Lower lobe of right lung (tissue), 2 donors: ENCODE data around the gene ZBTB2. TPM values are rescaled to one million over a fixed set of nuclear protein-coding genes. Genes with fewer than 3 reads are reported as not detected.

Source experiments
- ATAC-seq, 2 donors: fragments of 200-7000 bp; cut with Tn5 transposase; one replicate each; pipeline ENCODE4 v1.9.1; 2020 to 2022; ENCODE audit warnings: mild to moderate bottlenecking in 2 of 2, moderate library complexity in 2 of 2
- DNase-seq: peaks from one replicate; pipeline ENCODE4 v3.0.0-alpha.2; 2020
- H3K27ac ChIP-seq: fragments of 200-600 bp; one replicate; pipeline ENCODE4 v1.8.0; 2022
- H3K27me3 ChIP-seq: fragments of 200-600 bp; one replicate; pipeline ENCODE4 v1.8.0; 2022; ENCODE audit warnings: low read depth
- H3K36me3 ChIP-seq: fragments of 200-600 bp; one replicate; pipeline ENCODE4 v1.8.0; 2022; ENCODE audit warnings: mild to moderate bottlenecking
- H3K4me1 ChIP-seq: fragments of 200-600 bp; one replicate; pipeline ENCODE4 v1.8.0; 2022
- H3K4me3 ChIP-seq: fragments of 200-600 bp; one replicate; pipeline ENCODE4 v1.8.0; 2022; ENCODE audit warnings: mild to moderate bottlenecking
- H3K9me3 ChIP-seq: fragments of 200-600 bp; one replicate; pipeline ENCODE4 v1.8.0; 2022
- CTCF ChIP-seq: fragments of 200-600 bp; IDR thresholded peaks from one replicate; pipeline ENCODE4 v1.8.0; 2022; ENCODE audit warnings: antibody characterized with exemption, mild to moderate bottlenecking
- intact Hi-C: fragments of 100-400 bp; cut with DNase I; formaldehyde crosslinking; loops from one replicate; pipeline ENCODE4 v1.11.0; 2022
- total RNA-seq: library from RNA; stranded (reverse); fragmentation: NEBNext Ultra II Directional; extraction: Animal tissue kit (Norgen Biotek cat#: 25700); gene quantifications from one replicate; pipeline ENCODE4 v1.2.1, GENCODE V29; 2021
- donor health status: DM: no; HTN: yes; CAD: no; lungs with severe emphysema.

Gene ZBTB2
- total RNA-seq, 1 donor from 2014 or later = 10.3 TPM

- H3K4me3 ChIP-seq = no peak overlapping the region
- intact Hi-C loops = loop anchor here (10.0 kb wide), 1 partner anchor 432 kb away; no protein-coding TSS in a partner anchor
- DNase-seq = no peak
- no peak for ATAC-seq
- TF ChIP-seq CTCF = no peak
- peaks cover 27% of the 10 kb centered on the region for H3K4me1 ChIP-seq
- H3K27me3 ChIP-seq = no peaks in the 10 kb centered on the region
- H3K27ac ChIP-seq = no peak overlapping the region
- no peaks in the 10 kb centered on the region for H3K9me3 ChIP-seq
- H3K36me3 ChIP-seq = no peaks in the 10 kb centered on the region
Observed at GRCh38 chr6:151327101-151327500, 64.3 kb downstream of the ZBTB2 start.

GRCh38 chr6:151326116-151326825 lies 65.1 kb downstream of the ZBTB2 start:
- Histone ChIP-seq H3K27me3 (no peaks in the 10 kb centered on the region), H3K4me3 (peak overlapping the region; percentile 63), H3K9me3 (no peaks in the 10 kb centered on the region), H3K36me3 (no peaks in the 10 kb centered on the region), H3K27ac (peak overlapping the region; percentile 66), H3K4me1 (peaks cover 27% of the 10 kb centered on the region)
- DNase-seq (no peak), ATAC-seq (no peak)
- intact Hi-C loops = loop anchor here (10.0 kb wide), 1 partner anchor 431 kb away; no protein-coding TSS in a partner anchor
- TF ChIP-seq CTCF = no peak

- peak overlapping the region; percentile 66 for H3K27ac ChIP-seq
- peak; percentile 81 to 86 for ATAC-seq
- DNase-seq = peak; percentile 72
- H3K4me3 ChIP-seq = peak overlapping the region; percentile 63
- intact Hi-C loops = loop anchor here (10.0 kb wide), 1 partner anchor 431 kb away; no protein-coding TSS in a partner anchor
- no peak for TF ChIP-seq CTCF
- H3K4me1 ChIP-seq = peaks cover 27% of the 10 kb centered on the region
- H3K27me3 ChIP-seq = no peaks in the 10 kb centered on the region
- H3K9me3 ChIP-seq = no peaks in the 10 kb centered on the region
- no peaks in the 10 kb centered on the region for H3K36me3 ChIP-seq
Observed at GRCh38 chr6:151325075-151326050, 66.0 kb downstream of the ZBTB2 start.

GRCh38 chr6:151324488-151324825 lies 66.9 kb downstream of the ZBTB2 start:
- Histone ChIP-seq H3K4me3 (peak overlapping the region; percentile 14), H3K9me3 (no peaks in the 10 kb centered on the region), H3K36me3 (no peaks in the 10 kb centered on the region), H3K27me3 (no peaks in the 10 kb centered on the region), H3K4me1 (peaks cover 27% of the 10 kb centered on the region), H3K27ac (peak overlapping the region; percentile 46)
- DNase-seq (no peak), ATAC-seq (no peak)
- intact Hi-C loops = loop anchor here (5.0 to 10.0 kb wide), 2 partner anchors 312 to 430 kb away; no protein-coding TSS in a partner anchor
- peak; percentile 10 for TF ChIP-seq CTCF

- Histone ChIP-seq H3K36me3 (no peaks in the 10 kb centered on the region), H3K4me1 (peaks cover 27% of the 10 kb centered on the region), H3K4me3 (peak overlapping the region; percentile 14), H3K27me3 (no peaks in the 10 kb centered on the region), H3K27ac (peak overlapping the region; percentile 46), H3K9me3 (no peaks in the 10 kb centered on the region)
- TF ChIP-seq CTCF = peak; percentile 98
- DNase-seq = peak; percentile 81
- intact Hi-C loops = loop anchor here (5.0 to 10.0 kb wide), 2 partner anchors 312 to 429 kb away; no protein-coding TSS in a partner anchor
- peak; percentile 93 to 94 for ATAC-seq
Observed at GRCh38 chr6:151323791-151324487, 67.4 kb downstream of the ZBTB2 start.
